ENCODE data around the gene SCUBE1. TPM values are rescaled to one million over a fixed set of nuclear protein-coding genes. Genes with fewer than 3 reads are reported as not detected.

SCUBE1 gene
- total and polyA plus RNA-seq, 2 of the 4 experiments (the other 2 are of a cell fraction) = not detected

DNA sequence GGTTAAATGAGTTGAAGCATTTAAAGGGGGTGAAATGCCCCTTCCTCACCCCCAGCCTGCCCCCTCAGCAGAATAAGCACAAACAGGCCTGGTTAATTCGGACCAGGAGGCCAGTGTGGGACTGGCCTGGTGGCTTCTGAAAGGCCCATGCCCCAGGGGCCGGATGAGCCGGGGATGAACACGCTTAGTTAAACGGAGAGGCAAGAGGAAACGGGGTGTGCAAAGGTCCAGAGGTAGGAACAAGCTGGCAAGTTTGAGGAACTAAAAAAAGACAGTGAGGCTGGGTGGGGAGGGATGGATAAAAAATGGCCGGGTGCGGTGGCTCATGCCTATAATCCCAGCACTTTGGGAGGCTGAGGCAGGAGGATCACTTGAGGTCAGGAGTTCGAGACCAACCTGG, 11.5 kb downstream of the SCUBE1 start:
- H2BK15ac ChIP-seq (ENCODE audit: low read depth, low read length) = no peak overlapping the region
- H3K9ac ChIP-seq (ENCODE audit: low read depth, low read length) = no peak overlapping the region
- intact Hi-C loops (cut with micrococcal nuclease) (no loop called here), dilution Hi-C loops (cut with HindIII; ENCODE audit: low sequenced_read_pairs, unreplicated experiment) (no loop called here), in situ Hi-C loops (cut with MboI; ENCODE audit: low sequenced_read_pairs) (no loop called here)
- no peaks in the 10 kb centered on the region for H3K36me3 ChIP-seq (ENCODE audit: control insufficient read depth, insufficient read depth, low read length)
- ATAC-seq (ENCODE audit: low read depth) (no peak), DNase-seq (no peak)
- H3K79me1 ChIP-seq (ENCODE audit: low read depth in 1 of 2, low read length in 2 of 2) = no peaks in the 10 kb centered on the region
- no peak overlapping the region for H2AK9ac ChIP-seq (replicated peaks; ENCODE audit: low read depth, low read length, poor library complexity)
- H4K5ac ChIP-seq (ENCODE audit: low read depth, low read length) = no peak overlapping the region
- no peak overlapping the region for H3K23ac ChIP-seq (ENCODE audit: low read depth, low read length)
- no peak overlapping the region for H3K56ac ChIP-seq (ENCODE audit: extremely low read depth, insufficient read depth, low read length)
- H4K91ac ChIP-seq (ENCODE audit: insufficient read depth, low read depth, low read length) = no peak overlapping the region
- POLR2A ChIA-PET (ENCODE audit: unreplicated experiment) = no interaction called here
- no peak overlapping the region for H3K4me3 ChIP-seq (ENCODE audit: insufficient read depth, low read depth, low read length)
- no peak overlapping the region for H2BK5ac ChIP-seq (ENCODE audit: low read depth, low read length, poor library complexity, severe bottlenecking)
- no peak overlapping the region for H2BK120ac ChIP-seq (ENCODE audit: low read depth, low read length)
- H3K9me3 ChIP-seq (ENCODE audit: control insufficient read depth, insufficient read depth, low read length) = no peaks in the 10 kb centered on the region
- no peak for TF ChIP-seq CHD1 (IDR thresholded peaks at IDR 0.05; ENCODE audit: low read depth, low read length)
- TF ChIP-seq, protein P1, sequence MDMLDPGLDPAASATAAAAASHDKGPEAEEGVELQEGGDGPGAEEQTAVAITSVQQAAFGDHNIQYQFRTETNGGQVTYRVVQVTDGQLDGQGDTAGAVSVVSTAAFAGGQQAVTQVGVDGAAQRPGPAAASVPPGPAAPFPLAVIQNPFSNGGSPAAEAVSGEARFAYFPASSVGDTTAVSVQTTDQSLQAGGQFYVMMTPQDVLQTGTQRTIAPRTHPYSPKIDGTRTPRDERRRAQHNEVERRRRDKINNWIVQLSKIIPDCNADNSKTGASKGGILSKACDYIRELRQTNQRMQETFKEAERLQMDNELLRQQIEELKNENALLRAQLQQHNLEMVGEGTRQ (IDR thresholded peaks at IDR 0.05; ENCODE audit: low read depth, low read length) = no peak
- no peak for TF ChIP-seq SMC3 (IDR thresholded peaks at IDR 0.05; ENCODE audit: low read depth, low read length)
- no peak for TF ChIP-seq RCOR1 (IDR thresholded peaks at IDR 0.05; ENCODE audit: insufficient replicate concordance, low read length)
- no peak for TF ChIP-seq MAFK (IDR thresholded peaks at IDR 0.05; ENCODE audit: low read depth, low read length)
- TF ChIP-seq FOS (IDR thresholded peaks at IDR 0.05; ENCODE audit: low read depth, low read length) = no peak
- no peaks in the 10 kb centered on the region for H3K9me1 ChIP-seq (ENCODE audit: insufficient read depth, low read length)
- no peak overlapping the region for H3K18ac ChIP-seq (ENCODE audit: low read depth, low read length)
- H2BK20ac ChIP-seq (ENCODE audit: low read depth, low read length) = no peak overlapping the region
- H4K20me1 ChIP-seq (ENCODE audit: insufficient read depth, low read length) = no peaks in the 10 kb centered on the region
- no peak overlapping the region for H4K8ac ChIP-seq (ENCODE audit: low read depth in 2 of 2, low read length in 2 of 2)
- H3K27ac ChIP-seq (ENCODE audit: insufficient read depth, low read length) = no peak overlapping the region
- H3K4me2 ChIP-seq (ENCODE audit: low read depth, low read length) = no peak overlapping the region
- H3K4ac ChIP-seq (ENCODE audit: low read depth, low read length) = no peak overlapping the region
- CTCF ChIA-PET = no interaction called here
- no peaks in the 10 kb centered on the region for H3K4me1 ChIP-seq (ENCODE audit: control insufficient read depth, insufficient read depth, low read length)
- no peak overlapping the region for H3K14ac ChIP-seq (replicated peaks; ENCODE audit: low read depth, low read length)
- BruUV-seq (replicated peaks) = no TSS peak
- H2AFZ ChIP-seq (replicated peaks; ENCODE audit: low read length, poor library complexity) = no peak overlapping the region
- no CpG with 5 or more reads among the region's 9 CpGs for WGBS, 2 experiments (ENCODE audit: extremely low coverage in 2 of 2, insufficient read length in 1 of 2)
- peaks cover 41% of the 10 kb centered on the region for H3K27me3 ChIP-seq (ENCODE audit: control insufficient read depth, insufficient read depth, low read length)
- no peak overlapping the region for H2AK5ac ChIP-seq (ENCODE audit: low read depth, low read length)

All from IMR-90 (cell line).